Measurements from ENCODE around the gene KCNQ1. TPM values are rescaled to one million over a fixed set of nuclear protein-coding genes. Genes with fewer than 3 reads are reported as not detected.

The KCNQ1 gene
- total and polyA plus RNA-seq, 2 of the 13 experiments (the other 11 are each of a cell fraction or from before 2014, with no cell fraction given), result 0.02 to 0.08 TPM

DNA sequence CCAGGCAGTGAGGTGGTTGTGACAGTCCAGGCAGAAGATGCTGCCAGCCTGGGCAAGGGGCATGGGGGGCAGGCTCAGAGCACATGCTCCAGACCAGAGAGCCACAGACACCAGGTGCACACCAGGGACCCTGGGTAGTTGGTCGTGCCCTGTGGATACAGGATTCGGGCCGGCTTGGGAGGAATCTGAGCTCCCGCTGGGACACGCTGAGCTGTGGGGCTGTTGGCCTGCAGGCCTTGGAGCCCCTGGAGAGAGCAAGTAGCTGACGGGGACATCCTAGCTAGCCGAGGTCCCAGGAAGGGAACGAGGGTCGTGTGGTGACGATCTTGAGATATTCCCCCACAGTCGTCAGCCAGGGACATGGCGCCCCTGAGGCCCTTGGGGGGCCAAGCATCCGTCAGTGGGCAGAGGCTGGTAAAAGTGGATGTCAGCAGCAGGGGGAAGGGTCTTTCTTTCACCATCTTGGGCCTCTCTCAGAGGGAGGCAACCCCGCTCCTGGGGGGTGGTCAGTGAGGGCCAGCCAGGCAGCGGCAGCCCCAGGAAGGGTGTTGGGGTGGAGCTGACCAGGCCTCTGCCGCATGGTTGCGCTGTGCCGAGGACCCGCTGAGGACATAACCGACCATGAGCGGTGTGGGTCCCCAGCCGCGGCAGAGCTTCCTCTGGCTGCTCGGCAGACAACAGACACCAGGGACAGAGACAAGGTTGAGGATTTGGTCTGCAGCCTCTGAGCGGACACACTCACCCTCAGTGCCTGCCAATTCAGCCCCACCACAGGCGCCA is 396.8 kb downstream of the KCNQ1 start (continued):
- TF ChIP-seq, protein P1, sequence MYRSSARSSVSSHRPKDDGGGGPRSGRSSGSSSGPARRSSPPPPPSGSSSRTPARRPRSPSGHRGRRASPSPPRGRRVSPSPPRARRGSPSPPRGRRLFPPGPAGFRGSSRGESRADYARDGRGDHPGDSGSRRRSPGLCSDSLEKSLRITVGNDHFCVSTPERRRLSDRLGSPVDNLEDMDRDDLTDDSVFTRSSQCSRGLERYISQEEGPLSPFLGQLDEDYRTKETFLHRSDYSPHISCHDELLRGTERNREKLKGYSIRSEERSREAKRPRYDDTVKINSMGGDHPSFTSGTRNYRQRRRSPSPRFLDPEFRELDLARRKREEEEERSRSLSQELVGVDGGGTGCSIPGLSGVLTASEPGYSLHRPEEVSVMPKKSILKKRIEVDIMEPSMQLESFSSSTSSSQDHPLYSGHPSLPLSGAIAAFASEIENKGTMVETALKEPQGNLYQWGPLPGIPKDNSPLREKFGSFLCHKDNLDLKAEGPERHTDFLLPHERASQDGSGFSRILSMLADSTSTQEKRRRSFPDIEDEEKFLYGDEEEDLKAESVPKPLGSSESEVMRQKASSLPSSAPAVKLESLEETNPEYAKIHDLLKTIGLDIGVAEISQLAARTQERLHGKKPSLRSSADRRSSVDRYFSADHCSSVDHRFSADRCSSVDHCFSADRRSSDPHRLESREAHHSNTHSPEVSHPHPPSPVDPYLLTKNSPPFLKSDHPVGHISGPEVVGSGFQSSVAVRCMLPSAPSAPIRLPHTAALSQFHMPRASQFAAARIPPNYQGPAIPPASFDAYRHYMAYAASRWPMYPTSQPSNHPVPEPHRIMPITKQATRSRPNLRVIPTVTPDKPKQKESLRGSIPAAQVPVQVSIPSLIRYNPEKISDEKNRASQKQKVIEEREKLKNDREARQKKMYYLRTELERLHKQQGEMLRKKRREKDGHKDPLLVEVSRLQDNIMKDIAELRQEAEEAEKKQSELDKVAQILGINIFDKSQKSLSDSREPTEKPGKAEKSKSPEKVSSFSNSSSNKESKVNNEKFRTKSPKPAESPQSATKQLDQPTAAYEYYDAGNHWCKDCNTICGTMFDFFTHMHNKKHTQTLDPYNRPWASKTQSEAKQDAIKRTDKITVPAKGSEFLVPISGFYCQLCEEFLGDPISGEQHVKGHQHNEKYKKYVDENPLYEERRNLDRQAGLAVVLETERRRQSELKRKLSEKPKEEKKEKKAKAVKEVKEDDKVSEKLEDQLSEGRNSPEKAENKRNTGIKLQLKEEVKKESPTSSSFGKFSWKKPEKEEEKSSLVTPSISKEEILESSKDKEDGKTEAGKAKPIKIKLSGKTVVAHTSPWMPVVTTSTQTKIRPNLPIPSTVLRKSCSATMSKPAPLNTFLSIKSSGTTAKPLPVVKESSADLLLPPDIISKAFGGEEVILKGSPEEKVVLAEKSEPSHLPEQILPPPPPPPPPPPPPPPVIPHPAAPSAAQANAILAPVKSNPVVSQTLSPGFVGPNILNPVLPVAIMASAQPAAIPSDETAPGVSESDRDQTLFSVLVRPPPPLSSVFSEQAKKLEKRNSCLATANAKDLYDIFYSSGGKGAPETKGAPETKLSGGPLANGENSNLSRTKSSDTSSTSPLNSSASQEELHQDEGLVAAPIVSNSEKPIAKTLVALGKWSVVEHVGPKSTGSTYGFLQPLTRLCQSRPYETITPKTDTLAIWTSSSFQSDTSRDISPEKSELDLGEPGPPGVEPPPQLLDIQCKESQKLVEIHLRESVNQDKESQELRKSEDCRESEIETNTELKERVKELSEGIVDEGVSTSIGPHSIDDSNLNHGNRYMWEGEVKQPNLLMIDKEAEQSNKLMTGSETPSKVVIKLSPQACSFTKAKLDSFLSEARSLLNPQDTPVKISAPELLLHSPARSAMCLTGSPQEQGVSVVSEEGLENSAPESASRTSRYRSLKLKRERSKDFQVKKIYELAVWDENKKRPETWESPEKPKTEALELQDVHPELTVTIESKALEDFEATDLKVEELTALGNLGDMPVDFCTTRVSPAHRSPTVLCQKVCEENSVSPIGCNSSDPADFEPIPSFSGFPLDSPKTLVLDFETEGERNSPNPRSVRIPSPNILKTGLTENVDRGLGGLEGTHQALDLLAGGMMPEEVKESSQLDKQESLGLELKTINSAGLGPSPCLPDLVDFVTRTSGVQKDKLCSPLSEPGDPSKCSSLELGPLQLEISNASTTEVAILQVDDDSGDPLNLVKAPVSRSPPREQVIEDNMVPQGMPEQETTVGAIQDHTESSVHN (CRISPR knock-in tag; IDR thresholded peaks at IDR 0.05), result no peak

DNA sequence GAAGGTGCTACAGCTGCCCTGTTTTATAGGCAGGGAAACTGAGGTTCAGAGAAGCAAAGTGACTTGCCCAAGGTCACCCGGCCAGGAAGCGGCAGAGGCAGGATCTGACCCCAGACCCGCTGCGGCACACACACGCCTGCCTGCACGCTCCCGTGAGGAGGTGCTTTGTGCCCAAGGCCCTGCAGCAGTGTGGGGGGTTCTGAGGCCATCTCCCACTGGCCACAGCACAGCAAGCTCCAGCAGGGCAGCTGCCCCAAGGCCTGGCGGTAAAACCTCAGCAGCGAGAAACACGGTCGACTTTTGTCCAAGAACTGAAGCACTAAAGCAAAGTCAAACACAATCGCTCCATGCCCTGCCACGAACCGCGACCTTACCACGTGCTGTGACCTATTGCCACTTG is 398.1 kb downstream of the KCNQ1 start:
- FAIRE-seq, result no peak

More for the DNA sequence above, 398.1 kb downstream of the KCNQ1 start:
- in situ Hi-C loops (cut with HindIII; ENCODE audit: extremely low pct_ligation_motif_present, low pct_unique_long_range_greater_than_20kb) (no loop called here), intact Hi-C loops (cut with micrococcal nuclease; ENCODE audit: unreplicated experiment) (no loop called here)
- no peak overlapping the region for H3K4me3 ChIP-seq (replicated peaks in 1 of 3; ENCODE audit: insufficient read depth in 1 of 3, low read depth in 2 of 3, low read length in 3 of 3)
- H3K27me3 ChIP-seq (ENCODE audit: control insufficient read depth in 1 of 2, insufficient read depth in 2 of 2, low read length in 2 of 2), result peaks cover 14 to 89% of the 10 kb centered on the region in 2 experiments
- peaks cover 31% of the 10 kb centered on the region for H3K4me1 ChIP-seq (ENCODE audit: insufficient read depth, low read length)
- no peak overlapping the region for H3K27ac ChIP-seq (ENCODE audit: extremely low read length, insufficient read depth, low read length)
- no peak for TF ChIP-seq ZNF720 (CRISPR knock-in tag; IDR thresholded peaks at IDR 0.05)
- TF ChIP-seq NFATC3 (CRISPR knock-in tag; IDR thresholded peaks at IDR 0.05), result no peak
- TF ChIP-seq, protein P2, sequence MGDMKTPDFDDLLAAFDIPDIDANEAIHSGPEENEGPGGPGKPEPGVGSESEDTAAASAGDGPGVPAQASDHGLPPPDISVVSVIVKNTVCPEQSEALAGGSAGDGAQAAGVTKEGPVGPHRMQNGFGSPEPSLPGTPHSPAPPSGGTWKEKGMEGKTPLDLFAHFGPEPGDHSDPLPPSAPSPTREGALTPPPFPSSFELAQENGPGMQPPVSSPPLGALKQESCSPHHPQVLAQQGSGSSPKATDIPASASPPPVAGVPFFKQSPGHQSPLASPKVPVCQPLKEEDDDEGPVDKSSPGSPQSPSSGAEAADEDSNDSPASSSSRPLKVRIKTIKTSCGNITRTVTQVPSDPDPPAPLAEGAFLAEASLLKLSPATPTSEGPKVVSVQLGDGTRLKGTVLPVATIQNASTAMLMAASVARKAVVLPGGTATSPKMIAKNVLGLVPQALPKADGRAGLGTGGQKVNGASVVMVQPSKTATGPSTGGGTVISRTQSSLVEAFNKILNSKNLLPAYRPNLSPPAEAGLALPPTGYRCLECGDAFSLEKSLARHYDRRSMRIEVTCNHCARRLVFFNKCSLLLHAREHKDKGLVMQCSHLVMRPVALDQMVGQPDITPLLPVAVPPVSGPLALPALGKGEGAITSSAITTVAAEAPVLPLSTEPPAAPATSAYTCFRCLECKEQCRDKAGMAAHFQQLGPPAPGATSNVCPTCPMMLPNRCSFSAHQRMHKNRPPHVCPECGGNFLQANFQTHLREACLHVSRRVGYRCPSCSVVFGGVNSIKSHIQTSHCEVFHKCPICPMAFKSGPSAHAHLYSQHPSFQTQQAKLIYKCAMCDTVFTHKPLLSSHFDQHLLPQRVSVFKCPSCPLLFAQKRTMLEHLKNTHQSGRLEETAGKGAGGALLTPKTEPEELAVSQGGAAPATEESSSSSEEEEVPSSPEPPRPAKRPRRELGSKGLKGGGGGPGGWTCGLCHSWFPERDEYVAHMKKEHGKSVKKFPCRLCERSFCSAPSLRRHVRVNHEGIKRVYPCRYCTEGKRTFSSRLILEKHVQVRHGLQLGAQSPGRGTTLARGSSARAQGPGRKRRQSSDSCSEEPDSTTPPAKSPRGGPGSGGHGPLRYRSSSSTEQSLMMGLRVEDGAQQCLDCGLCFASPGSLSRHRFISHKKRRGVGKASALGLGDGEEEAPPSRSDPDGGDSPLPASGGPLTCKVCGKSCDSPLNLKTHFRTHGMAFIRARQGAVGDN (CRISPR knock-in tag; IDR thresholded peaks at IDR 0.05), result 0 out of 2 replicates have a peak, but pooled peaks have one; percentile 11
- TF ChIP-seq NFE2 (CRISPR knock-in tag; IDR thresholded peaks at IDR 0.05), result no peak
- TF ChIP-seq, protein P3, sequence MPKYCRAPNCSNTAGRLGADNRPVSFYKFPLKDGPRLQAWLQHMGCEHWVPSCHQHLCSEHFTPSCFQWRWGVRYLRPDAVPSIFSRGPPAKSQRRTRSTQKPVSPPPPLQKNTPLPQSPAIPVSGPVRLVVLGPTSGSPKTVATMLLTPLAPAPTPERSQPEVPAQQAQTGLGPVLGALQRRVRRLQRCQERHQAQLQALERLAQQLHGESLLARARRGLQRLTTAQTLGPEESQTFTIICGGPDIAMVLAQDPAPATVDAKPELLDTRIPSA (CRISPR knock-in tag; IDR thresholded peaks at IDR 0.05; ENCODE audit: borderline replicate concordance), result no peak
- BruUV-seq (replicated peaks), result no TSS peak
- ChIA-PET CTCF (ENCODE audit: low intra/inter-chr PET ratio, low total read pairs) (no interaction called here), POLR2A (no interaction called here)
- 76% methylated on average over 9 of the region's 16 CpGs for WGBS (ENCODE audit: low lambda C conversion rate)
- H3K79me2 ChIP-seq (ENCODE audit: insufficient read depth, low read length), result no peaks in the 10 kb centered on the region
- H3K36me3 ChIP-seq (replicated peaks in 1 of 2; ENCODE audit: control insufficient read depth in 1 of 2, insufficient read depth in 2 of 2, low read length in 2 of 2), result no peaks in the 10 kb centered on the region
- no peak overlapping the region for H3K9ac ChIP-seq (ENCODE audit: insufficient read depth, low read depth, low read length)
- no peak overlapping the region for H2AFZ ChIP-seq (ENCODE audit: low read length)
- no peak for DNase-seq (ENCODE audit: low spot score)
- no peak for ATAC-seq
- peaks cover 7% of the 10 kb centered on the region; the same call in 1 of the 2 replicates for H4K20me1 ChIP-seq (ENCODE audit: insufficient read depth, low read length)
- H3K4me2 ChIP-seq (ENCODE audit: low read depth, low read length), result no peak overlapping the region
- H3K9me3 ChIP-seq (ENCODE audit: low read length), result no peaks in the 10 kb centered on the region

Measured in HepG2 (cell line).